ENCODE results near the gene CD6.

GRCh38 chr11:60978546-60979380 lies 7.3 kb downstream of the CD6 start:
- no peak for TF ChIP-seq EZH2 (IDR thresholded peaks at IDR 0.05; ENCODE audit: low read depth, low read length, severe bottlenecking)
- TF ChIP-seq HDAC2 (IDR thresholded peaks at IDR 0.05; ENCODE audit: borderline replicate concordance in 1 of 2, low read depth in 2 of 2, low read length in 2 of 2), result no peak
- no peak for TF ChIP-seq ZNF274 (IDR thresholded peaks at IDR 0.05; ENCODE audit: borderline replicate concordance, extremely low read depth, low read length)
- no peak for TF ChIP-seq CTCF (IDR thresholded peaks at IDR 0.05; ENCODE audit: control extremely low read depth in 1 of 3, insufficient read depth in 1 of 3, low read depth in 1 of 3, low read length in 3 of 3)
- TF ChIP-seq MAFK (IDR thresholded peaks at IDR 0.05; ENCODE audit: low read depth, low read length), result no peak
- no peak for TF ChIP-seq RFX5 (IDR thresholded peaks at IDR 0.05; ENCODE audit: borderline replicate concordance, low read depth, low read length)
- TF ChIP-seq YY1 (IDR thresholded peaks at IDR 0.05; ENCODE audit: low read depth, low read length), result no peak
- no peak for TF ChIP-seq POLR2A (IDR thresholded peaks at IDR 0.05; ENCODE audit: control extremely low read depth in 1 of 2, low read depth in 2 of 2, low read length in 2 of 2)
- no peak for TF ChIP-seq JUND (IDR thresholded peaks at IDR 0.05; ENCODE audit: low read length)

Measured in H1 (cell line).